ENCODE results near the gene ZFP36L1. TPM values are rescaled to one million over a fixed set of nuclear protein-coding genes. Genes with fewer than 3 reads are reported as not detected.

The ZFP36L1 gene
- total and polyA plus RNA-seq, 10 of the 15 experiments (the other 5 are each of a cell fraction or from before 2014, with no cell fraction given) = 22.0 to 184 (median 66.1) TPM

DNA sequence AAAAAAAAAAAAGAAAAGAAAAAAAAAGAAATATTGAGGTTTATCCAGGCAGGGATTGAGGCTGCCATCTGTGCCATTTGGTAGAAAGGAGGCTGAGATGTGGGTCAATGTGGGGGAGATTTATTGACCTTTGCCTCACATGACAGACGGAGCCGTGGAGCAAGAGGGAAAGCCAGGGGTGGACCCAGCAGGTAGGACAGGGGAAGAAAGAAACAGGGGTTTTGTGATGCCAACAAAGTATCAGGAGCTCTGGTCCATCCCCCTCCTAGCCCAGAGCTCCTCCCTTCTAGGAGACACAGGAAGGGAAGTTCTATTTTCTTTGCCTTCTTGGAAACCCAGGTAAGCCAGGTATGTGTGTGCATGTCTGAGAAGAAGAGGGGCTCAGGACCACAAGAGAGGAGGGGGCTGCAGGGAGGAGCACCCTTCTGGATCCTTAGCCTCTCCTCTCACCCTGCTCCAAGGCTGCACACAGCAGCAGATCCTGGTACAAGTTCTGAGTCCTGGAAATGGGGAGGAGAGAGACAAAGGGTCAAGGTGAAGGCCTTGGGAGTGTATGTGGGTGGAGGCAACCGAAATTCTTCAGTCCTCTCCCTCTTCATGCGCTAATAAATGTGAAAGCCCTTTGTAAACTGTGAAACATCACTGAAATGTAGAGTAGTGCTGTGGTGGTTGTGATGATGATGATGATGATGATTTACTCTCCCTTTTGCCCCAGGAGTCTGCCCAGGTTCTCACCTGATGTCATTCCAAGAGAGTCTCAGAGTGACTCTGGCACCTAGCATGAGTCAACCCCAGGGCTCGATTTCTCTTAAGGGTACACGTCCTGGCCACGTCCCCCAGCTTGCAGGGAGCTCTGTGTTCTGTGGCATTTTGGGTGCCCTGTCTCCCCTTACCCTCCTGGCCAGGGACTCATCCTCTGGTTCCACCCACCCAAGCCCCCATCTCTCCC is 26.3 kb downstream of the ZFP36L1 start:
- ChIA-PET CTCF (interaction anchor here (1.3 kb wide), 1 partner anchor 14 kb away, joined by 3 read pairs; no protein-coding TSS in a partner anchor), RAD21 (ENCODE audit: unreplicated experiment) (no interaction called here), POLR2A (no interaction called here), SMC1A (ENCODE audit: uncharacterized antibody, unreplicated experiment) (interaction anchor here (1.4 to 1.6 kb wide), 2 partner anchors 9 to 12 kb away, joined by 3 to 4 read pairs; no protein-coding TSS in a partner anchor)
- DNase-seq (ENCODE audit: low read depth, low spot score) (no peak), FAIRE-seq (no peak), ATAC-seq (no peak; the same call in 2 of the 3 replicates)
- H3K36me3 ChIP-seq (ENCODE audit: control insufficient read depth in 2 of 2, insufficient read depth in 2 of 2, low read length in 1 of 2) = no peaks in the 10 kb centered on the region
- no peak overlapping the region for H3K4me2 ChIP-seq (ENCODE audit: control insufficient read depth, insufficient read depth)
- H3K79me2 ChIP-seq (ENCODE audit: control insufficient read depth, insufficient read depth, low read length) = no peaks in the 10 kb centered on the region
- no TSS peak for BruUV-seq (replicated peaks)
- no peaks in the 10 kb centered on the region for H3K27me3 ChIP-seq (replicated peaks in 1 of 2; ENCODE audit: control insufficient read depth in 2 of 2, insufficient read depth in 2 of 2, low read length in 1 of 2)
- WGBS (ENCODE audit: insufficient coverage, insufficient replicate concordance, low lambda C conversion rate, missing lambda C conversion rate) = 23% methylated on average over 7 of the region's 7 CpGs
- no peak overlapping the region for H2AFZ ChIP-seq (ENCODE audit: control insufficient read depth, low read depth, low read length)
- in situ Hi-C loops (cut with MboI) (no loop called here), intact Hi-C loops (cut with micrococcal nuclease; ENCODE audit: unreplicated experiment) (no loop called here)
- H4K20me1 ChIP-seq (ENCODE audit: control insufficient read depth, insufficient read depth) = no peaks in the 10 kb centered on the region
- H3K4me1 ChIP-seq (ENCODE audit: control insufficient read depth, insufficient read depth, low read length) = no peaks in the 10 kb centered on the region
- no peak overlapping the region for H3K9ac ChIP-seq (ENCODE audit: control insufficient read depth, insufficient read depth, low read length)
- no peak overlapping the region for H3K27ac ChIP-seq (ENCODE audit: control insufficient read depth, insufficient read depth)
- H3K4me3 ChIP-seq = no peak overlapping the region
- H3K9me3 ChIP-seq (replicated peaks; ENCODE audit: control insufficient read depth, insufficient read depth, low read length) = no peaks in the 10 kb centered on the region
- TF ChIP-seq PML (IDR thresholded peaks at IDR 0.05; ENCODE audit: low read length) = no peak
- no peak for TF ChIP-seq NBN (IDR thresholded peaks at IDR 0.05)
- TF ChIP-seq POLR2A (IDR thresholded peaks at IDR 0.05; ENCODE audit: low read depth, low read length) = no peak
- TF ChIP-seq, protein P1, sequence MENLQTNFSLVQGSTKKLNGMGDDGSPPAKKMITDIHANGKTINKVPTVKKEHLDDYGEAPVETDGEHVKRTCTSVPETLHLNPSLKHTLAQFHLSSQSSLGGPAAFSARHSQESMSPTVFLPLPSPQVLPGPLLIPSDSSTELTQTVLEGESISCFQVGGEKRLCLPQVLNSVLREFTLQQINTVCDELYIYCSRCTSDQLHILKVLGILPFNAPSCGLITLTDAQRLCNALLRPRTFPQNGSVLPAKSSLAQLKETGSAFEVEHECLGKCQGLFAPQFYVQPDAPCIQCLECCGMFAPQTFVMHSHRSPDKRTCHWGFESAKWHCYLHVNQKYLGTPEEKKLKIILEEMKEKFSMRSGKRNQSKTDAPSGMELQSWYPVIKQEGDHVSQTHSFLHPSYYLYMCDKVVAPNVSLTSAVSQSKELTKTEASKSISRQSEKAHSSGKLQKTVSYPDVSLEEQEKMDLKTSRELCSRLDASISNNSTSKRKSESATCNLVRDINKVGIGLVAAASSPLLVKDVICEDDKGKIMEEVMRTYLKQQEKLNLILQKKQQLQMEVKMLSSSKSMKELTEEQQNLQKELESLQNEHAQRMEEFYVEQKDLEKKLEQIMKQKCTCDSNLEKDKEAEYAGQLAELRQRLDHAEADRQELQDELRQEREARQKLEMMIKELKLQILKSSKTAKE (IDR thresholded peaks at IDR 0.05; ENCODE audit: low read depth, poor library complexity, severe bottlenecking) = no peak
- no peak for TF ChIP-seq ESRRA (IDR thresholded peaks at IDR 0.05; ENCODE audit: low read length)
- TF ChIP-seq, protein P2, sequence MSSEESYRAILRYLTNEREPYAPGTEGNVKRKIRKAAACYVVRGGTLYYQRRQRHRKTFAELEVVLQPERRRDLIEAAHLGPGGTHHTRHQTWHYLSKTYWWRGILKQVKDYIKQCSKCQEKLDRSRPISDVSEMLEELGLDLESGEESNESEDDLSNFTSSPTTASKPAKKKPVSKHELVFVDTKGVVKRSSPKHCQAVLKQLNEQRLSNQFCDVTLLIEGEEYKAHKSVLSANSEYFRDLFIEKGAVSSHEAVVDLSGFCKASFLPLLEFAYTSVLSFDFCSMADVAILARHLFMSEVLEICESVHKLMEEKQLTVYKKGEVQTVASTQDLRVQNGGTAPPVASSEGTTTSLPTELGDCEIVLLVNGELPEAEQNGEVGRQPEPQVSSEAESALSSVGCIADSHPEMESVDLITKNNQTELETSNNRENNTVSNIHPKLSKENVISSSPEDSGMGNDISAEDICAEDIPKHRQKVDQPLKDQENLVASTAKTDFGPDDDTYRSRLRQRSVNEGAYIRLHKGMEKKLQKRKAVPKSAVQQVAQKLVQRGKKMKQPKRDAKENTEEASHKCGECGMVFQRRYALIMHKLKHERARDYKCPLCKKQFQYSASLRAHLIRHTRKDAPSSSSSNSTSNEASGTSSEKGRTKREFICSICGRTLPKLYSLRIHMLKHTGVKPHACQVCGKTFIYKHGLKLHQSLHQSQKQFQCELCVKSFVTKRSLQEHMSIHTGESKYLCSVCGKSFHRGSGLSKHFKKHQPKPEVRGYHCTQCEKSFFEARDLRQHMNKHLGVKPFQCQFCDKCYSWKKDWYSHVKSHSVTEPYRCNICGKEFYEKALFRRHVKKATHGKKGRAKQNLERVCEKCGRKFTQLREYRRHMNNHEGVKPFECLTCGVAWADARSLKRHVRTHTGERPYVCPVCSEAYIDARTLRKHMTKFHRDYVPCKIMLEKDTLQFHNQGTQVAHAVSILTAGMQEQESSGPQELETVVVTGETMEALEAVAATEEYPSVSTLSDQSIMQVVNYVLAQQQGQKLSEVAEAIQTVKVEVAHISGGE (CRISPR knock-in tag; IDR thresholded peaks at IDR 0.05) = no peak
- no peak for TF ChIP-seq ASH2L (IDR thresholded peaks at IDR 0.05; ENCODE audit: borderline replicate concordance, low read depth)
- no peak for TF ChIP-seq ZSCAN29 (IDR thresholded peaks at IDR 0.05)
- no peak for TF ChIP-seq SIX5 (IDR thresholded peaks at IDR 0.05; ENCODE audit: low read depth, low read length, severe bottlenecking)
- TF ChIP-seq BACH1 (IDR thresholded peaks at IDR 0.05; ENCODE audit: borderline replicate concordance) = no peak
- TF ChIP-seq MEF2B (IDR thresholded peaks at IDR 0.05; ENCODE audit: partially characterized antibody, poor library complexity, severe bottlenecking) = no peak
- TF ChIP-seq CREM (IDR thresholded peaks at IDR 0.05; ENCODE audit: low read depth) = no peak
- no peak for TF ChIP-seq TCF12 (IDR thresholded peaks at IDR 0.05; ENCODE audit: low read depth, low read length)
- no peak for TF ChIP-seq ZNF207 (IDR thresholded peaks at IDR 0.05; ENCODE audit: borderline replicate concordance)
- TF ChIP-seq, protein P3, sequence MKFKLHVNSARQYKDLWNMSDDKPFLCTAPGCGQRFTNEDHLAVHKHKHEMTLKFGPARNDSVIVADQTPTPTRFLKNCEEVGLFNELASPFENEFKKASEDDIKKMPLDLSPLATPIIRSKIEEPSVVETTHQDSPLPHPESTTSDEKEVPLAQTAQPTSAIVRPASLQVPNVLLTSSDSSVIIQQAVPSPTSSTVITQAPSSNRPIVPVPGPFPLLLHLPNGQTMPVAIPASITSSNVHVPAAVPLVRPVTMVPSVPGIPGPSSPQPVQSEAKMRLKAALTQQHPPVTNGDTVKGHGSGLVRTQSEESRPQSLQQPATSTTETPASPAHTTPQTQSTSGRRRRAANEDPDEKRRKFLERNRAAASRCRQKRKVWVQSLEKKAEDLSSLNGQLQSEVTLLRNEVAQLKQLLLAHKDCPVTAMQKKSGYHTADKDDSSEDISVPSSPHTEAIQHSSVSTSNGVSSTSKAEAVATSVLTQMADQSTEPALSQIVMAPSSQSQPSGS (IDR thresholded peaks at IDR 0.05; ENCODE audit: low read length) = no peak

Data from GM12878 (cell line).